ENCODE results near the gene RTL3. TPM values are rescaled to one million over a fixed set of nuclear protein-coding genes. Genes with fewer than 3 reads are reported as not detected.

The RTL3 gene
- total RNA-seq, 4 donors from 2014 or later: 0.67 TPM; not detected in 3

Other genes with a start within 250 kb of the RTL3 start
- gene LPAR4, start 88.4 kb upstream of the RTL3 start, total RNA-seq: under 1 TPM in 1 of 4 donors, not detected in 3; 0.22 TPM

All from gastrocnemius medialis (tissue), 4 donors.